Stomach (tissue), 4 donors: ENCODE data around the gene ALX4.

Experiments
- CTCF ChIP-seq, 7 experiments: fragments of 450-650 bp in 4 of 7; fragments of 200-600 bp in 3 of 7; sonication (generic) in 3 of 7; IDR thresholded peaks; one replicate each; pipeline ENCODE4 v1.5.1; 2016 to 2019; ENCODE audit warnings: antibody characterized with exemption in 7 of 7, control low read depth in 2 of 7, mild to moderate bottlenecking in 1 of 7
- POLR2A ChIP-seq, 4 donors: fragments of 450-650 bp; IDR thresholded peaks; one replicate each; pipeline ENCODE4 v1.6.1; 2016; ENCODE audit warnings: antibody characterized with exemption in 4 of 4, control low read depth in 2 of 4, mild to moderate bottlenecking in 1 of 4, moderate library complexity in 1 of 4
- POLR2AphosphoS5 ChIP-seq, 3 donors: sonication (generic); formaldehyde crosslinking; IDR thresholded peaks; one replicate each; pipeline ENCODE4 v1.6.1; 2016; ENCODE audit warnings: antibody characterized with exemption in 3 of 3

- TF ChIP-seq CTCF (IDR thresholded peaks at IDR 0.05) (no peak), POLR2A (IDR thresholded peaks at IDR 0.05) (no peak), POLR2AphosphoS5 (IDR thresholded peaks at IDR 0.05) (no peak)
Observed at GRCh38 chr11:44268614-44269080, 41.3 kb downstream of the ALX4 start.
